A673 (cell line): Measurements from ENCODE around the gene ANKRD35.

ENCODE experiments used
- CTCF ChIP-seq: fragments of 300-800, 200-600 bp; sonication (generic); conservative IDR thresholded peaks from 2 replicates; pipeline ENCODE4 v1.5.1; 2017; ENCODE audit warnings: low read depth, mild to moderate bottlenecking, antibody characterized with exemption, low read length, moderate library complexity, mixed read lengths
- EZH2 ChIP-seq: fragments of 200-600 bp; sonication (generic); IDR thresholded peaks from 2 replicates; pipeline ENCODE4 v1.6.1; 2017; ENCODE audit warnings: borderline replicate concordance, low read depth, mild to moderate bottlenecking, mixed read lengths, antibody characterized with exemption, low read length; ENCODE audit not compliant: poor library complexity, severe bottlenecking

DNA sequence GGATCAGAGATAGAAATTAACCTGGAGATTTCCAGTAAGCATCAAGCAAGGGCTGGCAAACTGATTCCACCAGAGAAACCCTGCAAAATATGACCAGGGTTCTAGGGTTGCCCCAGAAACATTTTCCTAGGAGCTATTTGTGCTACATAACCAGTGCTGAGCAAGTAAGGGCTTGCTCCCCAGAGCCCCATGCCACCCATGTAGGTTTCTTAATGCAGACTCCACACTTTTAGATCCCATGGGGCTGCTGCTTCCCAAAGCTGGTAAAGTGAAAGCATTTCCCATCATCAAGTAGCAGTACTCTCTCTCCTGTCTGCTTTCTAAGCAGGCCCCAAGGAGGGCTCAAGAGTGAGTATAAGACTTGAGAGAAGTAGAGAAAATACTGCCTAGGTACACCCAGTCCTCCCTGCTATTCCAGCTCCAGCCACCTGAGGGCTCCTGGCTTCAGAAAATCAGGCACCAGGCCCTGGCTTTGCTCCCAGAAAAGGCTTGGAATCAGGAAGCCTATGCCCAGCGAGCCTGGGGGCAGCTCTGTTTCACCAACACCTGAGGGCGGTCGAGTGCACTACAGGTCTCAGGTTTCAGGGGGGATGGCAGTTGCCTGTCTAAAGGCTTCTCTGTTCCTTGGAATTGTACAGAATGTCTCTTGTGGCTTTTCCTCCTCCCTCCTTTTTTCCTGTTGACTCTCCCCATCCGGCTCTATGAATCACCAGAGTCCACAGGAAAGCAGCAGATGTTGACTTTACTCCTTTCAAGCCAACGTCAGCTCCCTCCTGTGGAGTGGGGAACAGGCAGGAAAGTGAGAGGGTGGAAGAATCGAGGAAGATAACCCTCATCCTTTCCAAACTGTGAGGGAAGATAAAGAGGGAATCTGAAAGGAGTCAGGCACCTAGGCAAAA, 6.2 kb upstream of the ANKRD35 start:
- TF ChIP-seq CTCF (peak; percentile 98), EZH2 (no peak)
